Ectodermal cell (in vitro differentiated cells): ENCODE measurements around the gene PPP2R5D.

ENCODE experiments used
- H3K27ac ChIP-seq: 2 replicates; pipeline ENCODE4 v1.7.0; 2013; ENCODE audit warnings: mild to moderate bottlenecking, low read depth, low read length; ENCODE audit not compliant: insufficient read depth, poor library complexity, severe bottlenecking
- H3K27me3 ChIP-seq: 2 replicates; pipeline ENCODE4 v1.7.0; 2013; ENCODE audit warnings: mild to moderate bottlenecking, low read length; ENCODE audit not compliant: insufficient read depth, control insufficient read depth, poor library complexity, severe bottlenecking
- H3K36me3 ChIP-seq: one replicate; pipeline ENCODE4 v1.7.0; 2013; ENCODE audit warnings: low read length; ENCODE audit not compliant: control insufficient read depth, insufficient read depth
- H3K4me1 ChIP-seq: one replicate; pipeline ENCODE4 v1.7.0; 2013; ENCODE audit warnings: low read length; ENCODE audit not compliant: control insufficient read depth, insufficient read depth
- H3K4me3 ChIP-seq: 2 replicates; pipeline ENCODE4 v1.7.0; 2013; ENCODE audit warnings: low read depth, low read length, control low read depth; ENCODE audit not compliant: insufficient read depth
- H3K9me3 ChIP-seq: 2 replicates; pipeline ENCODE4 v1.7.0; 2013; ENCODE audit warnings: mild to moderate bottlenecking, low read length, moderate library complexity; ENCODE audit not compliant: control insufficient read depth
- WGBS, 2 experiments: methylation state at CpG; one replicate each; pipeline ENCODE4 v1.1.7; 2013; ENCODE audit warnings: missing lambda C conversion rate in 2 of 2; 5-methylcytosine and 5-hydroxymethylcytosine counted together

PPP2R5D gene

DNA sequence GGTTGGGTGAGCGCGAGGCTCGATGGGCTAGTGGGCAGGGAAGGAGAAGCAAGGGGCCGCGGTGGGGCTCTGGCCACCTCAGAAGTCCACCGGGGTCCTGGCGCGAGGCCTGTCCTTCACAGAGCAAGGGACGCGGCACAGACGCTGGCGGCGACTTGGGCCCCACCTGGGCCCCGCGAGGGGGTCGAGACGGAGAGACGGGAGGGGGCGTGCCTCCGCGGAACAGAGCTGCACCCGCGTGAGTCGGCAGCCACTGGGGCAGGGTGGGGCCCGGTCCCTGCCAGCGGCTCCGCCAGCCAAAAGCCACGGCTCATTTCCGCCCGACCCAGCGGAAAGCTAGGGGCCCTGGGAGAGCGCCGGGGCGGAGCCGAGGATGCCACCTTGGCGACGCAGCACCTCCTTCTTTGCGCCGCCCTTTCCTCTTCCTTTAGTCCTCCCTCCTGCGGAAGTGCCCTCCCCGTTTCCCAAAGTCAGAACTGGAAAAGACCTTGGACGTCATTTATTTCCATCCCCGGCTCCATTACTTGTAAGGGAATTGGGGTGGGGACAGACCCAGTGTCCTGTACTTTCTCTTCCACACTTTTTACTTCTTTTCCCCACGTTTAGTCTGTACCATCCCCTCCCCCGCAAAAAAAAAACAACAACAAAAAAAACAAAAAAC lies 69.3 kb downstream of the PPP2R5D start, which contains the start of gene CUL7:
Gene CUL7 (minus strand): TSS at position 307 of the 661 bp plus-strand sequence. CDS start 1,063 bp downstream, outside the sequence.
- H3K4me1 ChIP-seq, result peaks cover 15% of the 10 kb centered on the region
- H3K4me3 ChIP-seq, result peak within 1 kb of the TSS; percentile 82
- peaks cover 15% of the 10 kb centered on the region for H3K36me3 ChIP-seq
- no peaks in the 10 kb centered on the region for H3K9me3 ChIP-seq
- 1 to 3% methylated on average over 44 to 45 of the region's 45 CpGs for WGBS, 2 experiments
- no peaks in the 10 kb centered on the region for H3K27me3 ChIP-seq
- H3K27ac ChIP-seq, result peak within 1 kb of the TSS; percentile 71

DNA sequence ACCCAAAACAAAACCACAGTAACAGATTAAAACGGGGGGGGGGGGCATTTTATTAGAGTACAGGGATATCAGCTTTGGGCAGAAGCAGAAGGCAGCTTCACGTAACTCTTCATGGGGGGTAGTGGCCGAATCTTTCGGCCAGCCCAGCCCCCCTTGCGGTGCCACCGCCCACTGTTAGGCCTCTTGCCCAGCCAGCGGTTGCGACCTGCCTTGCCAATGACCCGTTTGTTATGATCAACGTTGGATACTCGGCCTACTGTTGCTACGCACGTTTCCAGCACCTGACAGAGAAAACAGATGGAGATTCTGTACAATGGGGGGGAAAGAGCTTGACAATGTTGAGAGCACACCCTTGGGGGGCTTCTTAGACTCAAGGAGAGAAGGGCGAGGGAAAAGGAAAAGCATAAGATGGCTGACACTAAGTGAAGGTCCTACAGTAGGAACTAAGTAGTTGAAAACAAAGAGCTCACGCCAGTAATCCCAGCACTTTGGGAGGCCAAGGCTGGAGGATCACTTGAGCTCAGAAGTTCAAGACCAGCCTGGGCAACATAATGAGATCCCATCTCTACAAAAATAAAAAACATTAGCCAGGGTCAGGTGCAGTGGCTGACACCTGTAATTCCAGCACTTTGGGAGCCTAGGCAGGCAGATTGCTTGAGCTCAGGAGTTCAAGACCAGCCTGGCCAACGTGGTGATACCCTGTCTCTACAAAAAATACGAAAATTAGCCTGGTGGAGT lies 70.0 kb downstream of the PPP2R5D start:
- peaks cover 15% of the 10 kb centered on the region for H3K4me1 ChIP-seq
- WGBS, 2 experiments, result 84 to 85% methylated on average over 17 of the region's 17 CpGs
- H3K27me3 ChIP-seq, result no peaks in the 10 kb centered on the region
- peaks cover 12% of the 10 kb centered on the region for H3K36me3 ChIP-seq
- no peaks in the 10 kb centered on the region for H3K9me3 ChIP-seq
- H3K4me3 ChIP-seq, result no peak overlapping the region
- H3K27ac ChIP-seq, result no peak overlapping the region

DNA sequence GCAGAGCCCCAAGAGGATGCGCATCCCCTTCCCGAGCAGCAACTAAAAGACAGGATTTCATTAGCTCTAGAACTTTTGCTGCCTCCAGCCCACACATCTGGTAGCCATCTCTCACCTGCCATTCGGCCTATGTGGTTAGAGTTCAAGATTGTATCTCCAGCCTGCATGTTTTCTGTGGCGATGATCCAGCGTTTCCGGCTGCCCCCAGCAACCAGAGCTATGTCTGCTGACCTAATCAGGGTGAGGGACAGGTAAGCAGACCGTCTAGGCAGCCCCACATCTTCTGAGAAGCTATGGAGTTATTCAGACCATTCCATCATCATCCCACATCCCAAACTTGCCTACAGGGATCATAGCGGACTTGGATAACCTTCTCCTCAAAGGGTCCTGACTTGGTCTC lies 71.6 kb downstream of the PPP2R5D start:
- WGBS, 2 experiments, result 92 to 95% methylated on average over 8 of the region's 8 CpGs
- Histone ChIP-seq H3K36me3 (no peaks in the 10 kb centered on the region), H3K27ac (no peak overlapping the region), H3K4me3 (no peak overlapping the region), H3K4me1 (peaks cover 19% of the 10 kb centered on the region), H3K9me3 (no peaks in the 10 kb centered on the region), H3K27me3 (no peaks in the 10 kb centered on the region)

DNA sequence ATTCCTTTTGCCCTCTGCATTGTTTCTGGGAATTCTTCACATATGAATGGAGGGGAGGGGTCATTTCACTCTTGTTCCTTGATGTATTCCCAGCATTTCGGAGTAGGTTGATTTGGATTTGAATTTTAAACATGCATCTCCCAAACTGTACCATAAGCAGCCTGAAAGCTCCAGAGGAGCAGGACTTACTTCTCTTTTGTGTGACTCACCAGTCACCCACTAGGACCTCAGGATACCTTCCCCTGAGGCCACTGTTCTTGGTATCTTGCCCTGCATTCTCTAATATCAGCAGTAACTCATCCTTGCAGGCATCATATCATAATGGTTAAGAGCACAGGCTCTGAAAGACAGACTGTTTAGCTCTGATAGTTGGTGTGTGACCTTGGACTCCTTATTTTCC lies 74.2 kb downstream of the PPP2R5D start:
- 77 to 89% methylated on average over 1 of the region's 1 CpG for WGBS, 2 experiments
- no peaks in the 10 kb centered on the region for H3K9me3 ChIP-seq
- H3K27ac ChIP-seq, result no peak overlapping the region
- H3K36me3 ChIP-seq, result no peaks in the 10 kb centered on the region
- H3K4me3 ChIP-seq, result peak overlapping the region; percentile 98
- peaks cover 10% of the 10 kb centered on the region for H3K4me1 ChIP-seq
- no peaks in the 10 kb centered on the region for H3K27me3 ChIP-seq

DNA sequence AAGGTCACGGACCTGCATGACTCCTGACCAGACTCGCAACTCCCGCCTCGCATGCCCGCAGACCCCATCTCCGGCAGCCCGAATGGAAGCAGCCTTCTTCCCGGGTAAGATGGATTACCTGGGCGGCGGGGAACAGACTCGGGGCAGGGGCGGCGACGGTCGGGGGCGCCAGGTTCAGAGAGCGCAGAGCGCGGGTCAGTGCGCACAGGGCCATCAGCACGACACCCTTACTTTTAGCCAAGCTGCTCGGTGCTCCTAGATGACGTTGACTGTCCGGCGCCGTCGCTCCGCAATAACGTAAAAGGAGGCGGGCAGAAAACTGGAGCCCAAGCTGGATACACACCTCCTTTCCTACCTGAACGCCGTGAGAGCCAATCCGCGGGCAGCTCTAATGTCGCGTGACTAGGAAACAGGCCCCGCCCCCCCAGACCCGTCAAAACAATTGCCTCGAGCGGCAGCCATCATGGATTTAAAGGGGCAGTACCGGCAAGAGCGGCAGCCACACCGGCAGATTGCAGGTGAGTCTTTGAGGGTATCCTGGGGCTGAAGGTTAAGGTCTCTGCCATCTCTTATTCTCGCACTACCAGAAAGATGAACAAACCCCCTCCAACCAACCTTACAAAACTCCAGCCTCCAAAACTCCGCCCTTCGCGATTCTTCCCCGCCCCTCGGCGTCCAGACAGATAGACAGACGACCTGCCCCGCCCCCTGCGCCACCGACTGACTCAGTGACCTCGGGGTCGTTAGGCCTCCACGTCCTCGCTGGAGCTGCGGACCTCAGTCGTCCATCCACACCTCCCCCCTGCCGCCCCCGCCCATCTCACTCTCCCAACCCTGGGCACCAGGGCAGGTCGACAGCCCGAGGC lies 75.0 kb downstream of the PPP2R5D start, which contains the start of the genes KLC4 and MRPL2:
Gene KLC4 (plus strand): TSS at position 464 of the 866 bp plus-strand sequence. CDS start 1,705 bp downstream, outside the sequence.
Gene MRPL2 (minus strand): TSS at position 267 of the 866 bp plus-strand sequence. CDS start 53 bp downstream, at position 214.
- no peaks in the 10 kb centered on the region for H3K9me3 ChIP-seq
- H3K4me1 ChIP-seq, result peaks cover 10% of the 10 kb centered on the region
- H3K36me3 ChIP-seq, result no peaks in the 10 kb centered on the region
- peak within 1 kb of the TSS; percentile 18 for H3K27ac ChIP-seq
- WGBS, 2 experiments, result 0% methylated on average over 64 of the region's 64 CpGs
- H3K27me3 ChIP-seq, result no peaks in the 10 kb centered on the region
- peak within 1 kb of the TSS; percentile 98 for H3K4me3 ChIP-seq

DNA sequence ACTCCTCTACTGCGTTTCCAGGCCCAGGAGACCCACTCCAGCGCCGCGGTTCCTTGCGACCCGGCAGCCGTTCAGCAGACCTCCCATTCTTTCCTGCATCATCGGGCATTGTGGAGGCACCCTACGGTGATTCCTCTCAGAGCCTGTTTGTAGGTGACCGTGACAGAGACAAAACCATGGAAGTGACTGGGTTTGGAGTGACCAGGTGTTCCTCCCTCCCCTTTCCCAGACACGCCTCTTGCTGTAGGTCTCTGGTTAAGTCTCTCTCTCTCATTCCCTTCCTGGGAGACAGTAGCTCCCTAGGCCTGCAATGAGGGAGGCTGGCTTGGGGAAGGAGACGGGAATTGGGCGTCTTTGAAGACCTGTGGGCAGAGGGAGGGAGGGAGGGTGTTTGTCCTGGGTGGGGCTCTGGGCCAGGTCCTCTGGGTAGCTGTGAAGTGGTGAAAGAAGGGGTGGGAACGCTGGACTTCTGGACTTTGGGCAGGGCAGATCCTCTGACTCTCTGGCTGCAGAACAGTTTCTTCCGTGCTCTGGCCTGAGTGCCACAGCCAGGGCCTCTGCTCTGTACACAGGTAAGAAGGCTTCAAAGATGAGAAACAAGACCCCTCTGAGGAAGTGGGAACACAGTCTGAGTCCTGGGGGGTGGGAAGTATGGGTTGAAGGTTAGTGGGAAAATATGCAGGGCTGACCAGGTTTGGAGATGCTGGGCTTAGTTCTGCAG lies 75.8 kb downstream of the PPP2R5D start:
- H3K9me3 ChIP-seq, result no peaks in the 10 kb centered on the region
- H3K27me3 ChIP-seq, result no peaks in the 10 kb centered on the region
- peak overlapping the region; percentile 16 for H3K27ac ChIP-seq
- 14 to 16% methylated on average over 15 of the region's 15 CpGs for WGBS, 2 experiments
- H3K36me3 ChIP-seq, result no peaks in the 10 kb centered on the region
- H3K4me3 ChIP-seq, result peak overlapping the region; percentile 98
- peaks cover 10% of the 10 kb centered on the region for H3K4me1 ChIP-seq

DNA sequence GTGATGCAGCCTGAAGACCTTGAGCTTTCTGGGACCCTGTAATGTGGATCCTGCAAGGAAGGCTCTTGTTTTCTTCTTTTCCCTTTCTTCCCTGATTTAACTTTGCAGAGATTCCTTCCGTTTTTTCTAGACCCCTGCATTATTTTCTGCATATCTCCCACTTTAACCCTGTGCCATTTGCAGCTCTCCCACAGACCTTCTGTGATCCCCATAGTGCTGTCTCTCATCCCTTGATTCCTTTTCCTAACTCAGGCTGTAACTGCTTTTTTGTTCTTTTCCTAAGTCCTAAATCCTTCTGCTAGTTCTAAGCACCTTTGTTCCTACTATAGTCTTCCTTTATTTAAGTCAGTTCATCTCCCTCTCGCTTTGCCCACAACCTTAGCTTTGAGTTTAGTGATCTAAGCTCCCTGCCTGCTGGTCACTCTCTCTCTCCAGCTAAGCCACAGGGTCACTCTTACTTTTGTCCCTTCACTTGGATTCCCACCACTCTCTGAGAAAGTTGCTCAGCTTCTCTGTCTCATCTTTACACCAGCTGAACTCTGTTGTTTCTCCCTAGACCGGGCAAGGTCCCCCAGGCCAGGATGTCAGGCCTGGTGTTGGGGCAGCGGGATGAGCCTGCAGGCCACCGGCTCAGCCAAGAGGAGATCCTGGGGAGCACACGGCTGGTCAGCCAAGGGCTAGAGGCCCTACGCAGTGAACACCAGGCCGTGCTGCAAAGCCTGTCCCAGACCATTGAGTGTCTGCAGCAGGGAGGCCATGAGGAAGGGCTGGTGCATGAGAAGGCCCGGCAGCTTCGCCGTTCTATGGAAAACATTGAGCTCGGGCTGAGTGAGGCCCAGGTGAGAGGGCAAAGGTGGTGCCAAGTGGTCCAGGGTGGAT lies 76.6 kb downstream of the PPP2R5D start:
- Histone ChIP-seq H3K36me3 (no peaks in the 10 kb centered on the region), H3K4me3 (no peak overlapping the region), H3K4me1 (peaks cover 10% of the 10 kb centered on the region), H3K9me3 (no peaks in the 10 kb centered on the region), H3K27me3 (no peaks in the 10 kb centered on the region), H3K27ac (no peak overlapping the region)
- WGBS, 2 experiments, result 92% methylated on average over 12 of the region's 12 CpGs

DNA sequence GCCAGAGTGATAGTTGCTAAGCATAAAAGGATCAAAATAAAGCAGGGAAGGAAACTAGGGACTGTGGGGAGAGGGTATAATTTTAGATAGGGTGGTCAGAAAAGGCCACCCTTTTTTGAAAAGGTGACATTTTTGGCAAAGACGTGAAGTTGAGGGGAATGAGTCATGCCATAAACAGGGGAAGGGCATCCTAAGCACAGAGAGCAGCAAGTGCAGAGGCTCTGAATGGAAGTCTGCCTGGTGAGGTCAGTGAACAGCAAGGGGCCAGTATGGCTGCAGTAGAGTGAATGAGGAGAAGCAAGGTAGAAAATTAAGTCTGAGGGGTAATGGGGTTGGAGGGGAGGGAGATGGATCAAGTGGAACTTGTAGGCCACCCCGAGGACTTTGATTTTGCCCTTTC lies 77.5 kb downstream of the PPP2R5D start:
- Histone ChIP-seq H3K27ac (no peak overlapping the region), H3K4me1 (peaks cover 10% of the 10 kb centered on the region), H3K9me3 (no peaks in the 10 kb centered on the region), H3K36me3 (no peaks in the 10 kb centered on the region), H3K4me3 (no peak overlapping the region), H3K27me3 (no peaks in the 10 kb centered on the region)
- WGBS, 2 experiments, result 82 to 85% methylated on average over 2 of the region's 2 CpGs
